LNCAP (cell line): ENCODE data around the gene MAGI1.
A peak's percentile ranks its signal among the peaks of the same experiment; 100 is the strongest.

ENCODE experiments used
- CTCF ChIP-seq: fragments of 450-650 bp; IDR thresholded peaks from 2 replicates; pipeline ENCODE4 v1.5.1; 2017; ENCODE audit warnings: mild to moderate bottlenecking

Gene MAGI1

GRCh38 chr3:66037330-66037985 lies 1.3 kb downstream of the MAGI1 start:
- peak; percentile 55 for TF ChIP-seq CTCF

DNA sequence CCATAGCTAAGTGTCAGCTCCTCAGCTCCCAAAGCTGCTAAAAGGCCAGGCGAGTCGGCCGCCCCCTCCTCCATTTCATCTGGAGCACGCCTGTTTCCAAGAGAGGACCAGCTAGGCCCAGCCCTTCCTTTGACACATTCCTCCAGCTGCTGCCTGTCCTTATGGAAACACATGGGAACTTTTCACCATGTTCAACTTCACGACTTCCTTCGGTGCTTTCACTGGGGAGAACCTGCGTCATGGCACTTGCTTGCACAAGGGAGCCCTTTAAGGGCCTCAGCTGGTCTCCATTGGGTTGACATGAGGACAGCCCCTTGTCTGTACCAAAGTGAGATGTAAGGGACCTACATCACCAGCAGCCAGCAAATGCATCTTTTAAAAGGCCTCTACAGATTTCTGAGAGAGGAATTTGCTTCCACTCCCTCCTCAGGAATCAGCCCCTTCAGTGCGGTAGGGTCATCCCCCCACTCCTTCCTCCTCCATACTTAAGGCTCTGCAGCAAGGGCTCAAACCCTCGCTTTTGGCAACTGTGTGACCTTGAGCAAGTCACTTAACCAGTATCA lies 2.1 kb downstream of the MAGI1 start:
- TF ChIP-seq CTCF: no peak

DNA sequence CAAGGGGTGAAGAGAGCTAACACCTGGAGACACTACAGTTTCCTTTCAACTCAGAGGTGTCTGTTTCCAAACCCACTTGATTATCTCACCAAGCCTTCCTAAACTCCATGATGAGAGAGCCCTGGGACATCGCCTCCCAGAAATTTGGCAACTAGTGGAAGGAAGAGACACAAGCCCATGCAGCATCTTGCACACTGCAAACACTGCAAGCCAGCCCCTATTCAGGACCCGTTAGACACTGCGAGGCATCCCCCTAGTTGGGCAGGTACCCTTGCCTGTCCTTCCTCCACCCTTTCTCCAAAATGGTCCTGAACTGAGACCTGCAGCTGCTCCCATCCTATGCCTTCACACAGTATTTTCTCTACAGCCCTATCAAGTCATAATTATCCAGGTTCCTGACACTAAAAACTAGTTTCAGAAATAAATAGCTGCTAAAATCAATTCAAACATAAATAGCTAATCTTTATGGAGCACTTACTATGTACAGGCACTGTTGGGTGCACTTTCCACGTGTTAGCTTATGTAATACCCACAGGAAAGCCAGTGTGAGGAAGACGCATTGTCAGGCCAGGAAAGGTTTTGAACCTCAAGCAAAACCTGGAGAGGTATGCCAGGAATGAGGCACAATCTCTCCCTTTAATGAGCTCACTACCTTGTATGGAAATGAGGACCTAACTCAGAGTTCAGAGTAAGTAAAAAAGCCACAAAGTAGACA lies 2.8 kb downstream of the MAGI1 start:
- TF ChIP-seq CTCF: no peak

- no peak for TF ChIP-seq CTCF
Measured at GRCh38 chr3:66033241-66034138, 5.2 kb downstream of the MAGI1 start.

GRCh38 chr3:66031102-66031698 lies 7.5 kb downstream of the MAGI1 start:
- TF ChIP-seq CTCF: no peak

GRCh38 chr3:66029443-66029842 lies 9.3 kb downstream of the MAGI1 start:
- no peak for TF ChIP-seq CTCF

- TF ChIP-seq CTCF: no peak
Measured at GRCh38 chr3:66029014-66029413, 9.7 kb downstream of the MAGI1 start.
